HG03139 (cell line): ENCODE results near the gene IL1RAPL2.

Source experiments
- ATAC-seq: cut with Tn5 transposase; IDR thresholded peaks from one replicate; pipeline ENCODE4 v1.9.1; 2021; ENCODE audit not compliant: unreplicated experiment

The IL1RAPL2 gene

DNA sequence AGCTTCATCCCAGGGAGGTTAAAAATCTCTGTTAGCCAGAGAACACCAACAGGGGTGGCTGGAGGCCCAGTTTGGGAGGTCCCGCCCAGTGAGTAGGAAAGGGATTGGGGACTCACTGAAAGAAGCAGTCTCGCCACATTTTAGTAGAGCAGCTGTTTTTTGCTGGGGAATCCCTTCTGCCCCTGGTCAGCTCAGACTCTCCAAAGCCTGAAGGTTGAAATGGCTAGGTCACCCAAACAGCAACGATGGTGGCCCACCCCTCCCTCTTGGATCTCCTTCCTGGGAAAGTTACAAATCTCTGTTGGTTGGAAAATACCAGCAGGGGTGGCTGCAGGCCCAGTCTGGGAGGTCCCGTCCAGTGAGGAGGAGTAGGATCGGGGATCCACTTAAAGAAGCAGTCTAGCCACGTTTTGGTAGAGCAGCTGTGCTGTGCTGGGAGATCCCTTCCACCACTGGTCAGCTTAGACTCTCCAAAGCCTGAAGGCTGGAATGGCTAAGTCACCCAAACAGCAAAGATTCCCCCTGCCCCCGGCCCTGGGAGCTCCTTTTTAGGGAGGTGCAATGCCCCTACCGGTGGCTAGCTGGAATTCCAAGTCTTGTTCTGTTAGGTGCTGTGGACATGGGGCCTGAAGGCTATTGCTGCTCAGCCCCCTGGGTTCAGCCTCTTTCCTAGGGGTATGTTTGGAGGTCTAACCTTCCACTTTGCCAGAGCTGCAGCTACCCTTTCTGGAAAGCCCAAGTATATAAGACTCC, 694.5 kb downstream of the IL1RAPL2 start:
- ATAC-seq = no peak

DNA sequence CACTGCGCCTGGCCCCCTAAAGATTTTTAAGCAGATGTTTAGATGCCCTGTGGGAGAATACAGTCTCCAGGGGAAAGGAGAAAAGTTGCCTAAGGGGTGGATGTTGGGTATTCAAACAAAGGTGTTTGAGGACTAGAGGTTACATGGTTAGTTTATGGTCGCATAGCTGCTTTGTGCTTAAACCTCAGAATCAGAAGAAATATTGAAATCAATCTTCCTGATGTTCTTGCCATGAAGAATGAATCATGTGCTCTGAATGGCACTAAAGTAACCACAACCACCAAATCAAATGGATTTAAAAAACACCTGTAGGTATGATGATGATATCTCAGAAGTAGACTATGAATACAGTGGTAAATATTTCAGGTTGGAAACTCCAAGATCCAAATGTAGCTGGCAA, 697.2 kb downstream of the IL1RAPL2 start:
- ATAC-seq = no peak

DNA sequence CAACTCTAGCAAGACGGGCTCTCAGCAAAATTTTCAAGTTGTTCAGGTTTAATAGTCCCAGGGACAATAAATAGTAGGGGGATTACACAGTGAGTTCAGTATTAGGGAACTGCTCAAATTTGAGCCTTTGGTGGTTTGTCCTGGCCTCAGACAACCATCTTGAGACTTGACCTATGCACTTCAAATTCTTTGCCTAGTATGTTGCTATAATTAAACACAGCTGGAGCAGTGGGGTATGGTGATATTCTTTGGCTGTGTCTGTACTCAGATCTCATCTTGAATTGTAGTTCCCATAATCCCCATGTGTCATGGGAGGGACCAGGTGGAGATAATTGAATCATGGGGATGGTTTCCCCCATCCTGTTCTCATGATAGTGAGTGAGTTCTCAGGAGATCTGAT, 697.8 kb downstream of the IL1RAPL2 start:
- ATAC-seq = no peak

DNA sequence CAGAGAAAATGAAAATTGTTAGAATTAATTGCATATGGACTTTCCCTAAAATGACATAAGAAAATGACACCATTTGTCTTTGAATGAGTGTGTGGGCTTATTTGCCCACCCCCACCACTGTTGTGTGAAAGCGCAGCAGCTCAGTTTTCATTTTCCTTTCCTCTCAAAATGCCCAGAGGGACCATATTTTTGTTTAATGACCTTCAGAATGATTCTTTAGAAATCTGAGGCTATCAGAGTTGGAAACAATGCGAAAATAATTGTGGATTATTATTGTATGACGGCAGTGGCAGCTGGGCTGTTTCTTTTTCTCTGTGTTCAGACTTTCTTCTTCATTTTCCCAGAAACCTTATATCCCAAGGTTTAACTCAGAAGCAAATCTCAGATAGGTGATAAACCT, 699.1 kb downstream of the IL1RAPL2 start:
- no peak for ATAC-seq

DNA sequence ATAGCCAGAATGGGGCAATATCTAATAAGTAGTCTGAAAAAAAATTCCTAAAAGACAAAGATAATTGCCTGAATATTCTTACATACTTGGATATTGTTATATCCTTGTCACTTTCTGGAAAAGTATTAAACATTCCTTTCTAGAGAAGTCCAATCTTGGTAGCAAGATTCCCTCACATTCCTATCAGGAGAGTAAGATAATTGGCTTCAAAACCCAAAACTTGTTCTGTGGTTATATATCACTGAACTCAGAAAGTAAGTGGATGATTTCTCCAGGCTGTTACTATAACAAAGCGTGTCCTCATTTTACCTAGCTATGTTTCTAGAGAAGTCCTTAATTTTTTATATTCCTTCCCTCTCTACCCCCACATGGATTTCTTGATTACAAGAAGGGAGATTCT, 700.5 kb downstream of the IL1RAPL2 start:
- ATAC-seq = no peak

DNA sequence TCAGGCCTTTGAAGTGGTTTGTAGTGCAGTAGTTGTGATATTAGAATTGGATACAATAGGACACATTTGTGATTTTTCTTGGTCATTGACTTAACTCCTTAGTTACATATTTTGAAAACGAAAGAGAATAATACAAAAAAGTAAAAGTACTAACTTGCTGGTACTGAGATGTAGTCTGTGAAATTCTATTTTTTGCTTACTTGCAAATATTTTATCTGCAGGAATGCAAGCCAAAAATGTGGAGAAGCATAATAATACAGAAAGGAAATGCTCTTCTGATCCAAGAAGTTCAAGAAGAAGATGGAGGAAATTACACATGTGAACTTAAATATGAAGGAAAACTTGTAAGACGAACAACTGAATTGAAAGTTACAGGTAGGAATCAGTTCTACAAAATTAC, 701.2 kb downstream of the IL1RAPL2 start:
- no peak for ATAC-seq

DNA sequence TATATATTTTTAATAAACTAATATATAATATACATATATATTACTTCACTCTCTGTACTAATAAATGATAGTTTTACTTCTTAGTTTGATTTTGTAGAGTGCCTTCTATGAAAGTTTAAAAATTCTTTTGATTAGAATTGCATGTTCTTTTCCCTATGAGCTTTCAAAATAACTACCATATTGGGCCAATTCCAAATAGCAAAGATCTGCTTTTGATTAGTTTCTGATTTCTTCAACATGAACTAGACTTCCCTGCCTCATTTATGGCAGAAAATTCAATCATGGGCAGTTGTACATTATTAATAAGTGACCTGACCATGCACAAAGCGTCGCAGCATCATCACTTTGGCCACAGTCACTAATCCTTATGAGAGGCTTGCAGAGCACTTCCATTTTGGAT, 703.4 kb downstream of the IL1RAPL2 start:
- no peak for ATAC-seq

DNA sequence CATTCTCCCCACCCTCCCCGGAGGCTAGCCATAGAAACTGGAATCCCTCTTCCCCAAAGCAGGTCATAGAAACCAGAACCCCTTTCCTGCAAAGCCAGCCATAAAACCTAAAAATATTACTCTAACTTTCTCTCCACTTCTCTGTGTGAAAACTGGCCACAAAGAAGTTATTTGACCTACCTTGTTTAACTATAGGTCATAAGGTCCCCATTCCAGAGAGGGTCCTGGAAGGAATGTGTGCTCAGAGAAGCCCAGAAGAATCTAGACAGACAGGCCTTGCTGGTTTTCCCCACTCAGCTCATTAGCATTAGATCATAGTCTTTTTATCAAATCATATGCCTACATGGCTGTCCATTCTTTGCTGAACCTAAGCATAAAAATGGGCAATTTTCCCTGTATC, 707.3 kb downstream of the IL1RAPL2 start:
- no peak for ATAC-seq

DNA sequence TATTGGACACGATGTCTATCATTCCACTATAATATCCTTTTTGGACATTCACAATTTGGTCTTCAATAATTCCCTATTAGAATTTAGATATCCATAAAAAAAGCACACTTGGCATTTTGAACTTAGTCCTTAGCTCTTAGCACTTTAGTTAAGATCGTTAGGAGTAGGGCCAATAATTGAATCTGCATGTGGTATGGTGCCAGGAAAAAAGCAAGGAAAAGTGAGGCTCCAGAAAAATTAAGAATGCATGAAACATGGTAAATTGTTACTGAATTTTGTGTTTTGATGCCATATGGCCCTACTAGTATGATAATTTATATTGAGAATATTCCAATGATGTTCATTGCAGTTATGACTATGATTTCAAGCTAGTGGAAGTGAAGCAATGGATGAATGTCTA, 708.1 kb downstream of the IL1RAPL2 start:
- no peak for ATAC-seq

DNA sequence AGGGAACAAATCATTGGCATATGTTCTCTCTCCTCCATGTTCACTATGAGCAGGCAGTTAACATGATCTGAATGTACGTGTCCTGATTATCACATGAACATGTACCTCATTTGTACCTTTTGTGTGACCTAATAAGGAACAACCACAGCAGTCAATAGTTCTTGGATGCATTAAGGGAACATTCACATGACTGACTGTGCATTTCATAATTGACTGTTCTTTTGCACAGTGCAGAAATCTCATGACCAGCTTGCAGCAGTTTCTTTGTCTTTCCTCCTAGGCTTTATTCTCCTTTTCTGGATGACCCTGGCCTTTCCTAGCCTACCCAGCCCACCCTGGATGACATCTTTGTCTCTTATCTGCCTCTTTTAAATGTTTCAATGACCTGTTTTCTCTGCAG, 711.1 kb downstream of the IL1RAPL2 start:
- no peak for ATAC-seq

DNA sequence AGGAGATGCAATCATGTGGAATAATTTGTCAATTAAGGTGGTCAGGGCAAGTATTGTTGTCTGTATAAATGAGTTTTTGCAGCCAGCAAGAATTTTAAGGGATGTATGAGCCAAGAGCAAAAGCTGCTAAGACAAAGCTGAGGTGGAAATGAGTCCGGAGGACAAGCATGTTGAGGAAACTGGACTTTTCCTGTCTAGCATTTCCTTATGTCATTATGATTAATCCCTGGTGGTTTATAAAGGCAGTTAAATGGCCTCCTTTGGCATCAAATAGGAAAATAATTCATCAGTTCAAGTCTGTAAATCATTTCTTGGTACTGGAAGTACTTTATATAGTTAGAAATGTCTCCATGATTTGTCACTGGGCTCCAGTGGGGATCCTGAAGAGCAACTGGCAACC, 716.1 kb downstream of the IL1RAPL2 start:
- no peak for ATAC-seq

DNA sequence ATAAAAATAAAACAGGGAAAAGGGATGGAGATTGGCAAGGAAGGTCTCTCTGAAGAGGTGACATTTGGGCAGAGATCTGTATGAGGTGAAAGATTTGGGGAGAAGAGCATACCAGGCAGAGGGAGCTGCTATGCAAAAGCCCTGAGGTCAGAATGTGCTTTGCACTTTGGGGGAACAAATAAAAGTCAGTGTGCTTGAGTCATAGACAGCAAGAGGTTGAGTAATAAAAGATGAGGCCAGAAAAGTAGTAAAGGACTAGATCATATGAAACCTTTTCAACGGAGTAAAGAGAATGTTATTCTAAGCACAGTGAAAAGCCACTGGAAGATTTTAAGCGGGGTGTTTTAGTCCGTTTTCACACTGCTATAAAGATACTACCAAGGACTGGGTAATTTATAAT, 731.0 kb downstream of the IL1RAPL2 start:
- no peak for ATAC-seq

DNA sequence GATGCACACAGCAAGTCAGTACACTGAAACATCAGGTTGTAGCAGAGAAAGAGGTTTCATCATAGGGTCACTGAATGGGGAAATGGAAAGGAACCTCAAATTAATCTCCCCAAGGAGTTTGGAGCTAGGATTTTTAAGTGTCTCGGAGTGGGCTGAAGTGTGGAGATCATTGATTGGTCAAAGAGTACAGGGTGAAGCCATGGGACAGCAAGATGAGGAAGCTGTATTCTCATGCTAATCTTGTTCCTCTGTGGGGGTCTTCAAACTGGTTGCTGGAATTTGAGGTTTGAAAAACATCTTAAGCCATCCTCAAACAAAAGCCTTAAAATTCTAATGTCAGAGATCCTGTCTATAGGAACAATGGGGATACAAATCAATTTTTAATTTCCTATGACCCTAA, 733.3 kb downstream of the IL1RAPL2 start:
- no peak for ATAC-seq

DNA sequence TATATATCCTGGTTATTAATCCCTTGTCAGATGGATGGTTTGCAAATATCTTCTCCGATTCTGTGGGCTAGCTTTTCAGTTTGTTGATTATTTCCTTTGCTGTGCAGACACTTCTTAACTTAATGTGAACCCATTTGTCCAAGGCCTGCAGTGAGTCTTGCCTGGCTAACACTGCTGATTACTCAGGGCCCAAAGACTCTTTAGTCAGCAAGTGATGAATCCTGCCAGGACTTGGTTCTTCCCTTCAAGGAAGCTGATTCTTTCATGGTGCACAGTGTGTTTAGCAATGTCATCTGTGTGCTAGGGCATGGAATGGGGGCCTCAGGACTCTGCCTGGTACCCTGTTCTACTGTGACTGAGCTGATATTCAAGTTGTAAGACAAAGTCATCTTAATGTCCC, 736.2 kb downstream of the IL1RAPL2 start:
- ATAC-seq = no peak

DNA sequence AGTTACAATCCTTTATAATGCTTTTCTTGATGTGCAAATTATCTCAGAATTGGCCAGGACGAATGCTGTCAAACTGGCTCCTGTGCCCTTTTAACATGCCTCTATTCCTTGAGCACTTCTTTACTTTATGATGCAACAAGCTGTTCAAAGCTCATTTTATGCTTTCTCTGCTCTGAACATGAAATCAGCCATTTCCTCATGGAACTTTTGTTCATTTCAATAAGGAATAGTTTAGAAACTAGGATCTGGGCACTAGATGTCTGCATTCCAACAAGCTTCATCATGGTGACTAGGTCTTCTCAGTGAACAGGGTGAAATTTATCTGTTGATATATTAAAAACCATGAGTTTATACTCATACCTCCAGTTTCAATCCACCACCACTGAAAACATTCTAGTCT, 741.8 kb downstream of the IL1RAPL2 start:
- no peak for ATAC-seq

DNA sequence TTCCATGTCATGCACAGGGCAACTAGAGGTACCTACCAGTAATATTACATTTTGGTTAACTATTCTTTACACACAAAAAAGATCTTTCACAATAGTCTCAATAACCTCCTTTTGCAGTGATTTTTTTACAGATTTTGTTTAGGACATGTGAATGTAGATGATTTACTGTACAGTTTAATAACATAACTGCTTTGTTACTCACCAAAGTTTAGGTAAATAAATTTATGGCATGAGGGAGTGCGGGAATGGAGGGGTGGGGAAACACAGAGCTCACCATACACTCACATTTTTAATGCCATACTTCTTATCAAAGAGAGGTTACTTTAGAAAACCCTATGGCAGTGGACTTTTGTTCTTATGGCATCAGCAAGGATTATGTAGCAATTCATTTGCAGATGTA, 747.6 kb downstream of the IL1RAPL2 start:
- ATAC-seq = no peak

DNA sequence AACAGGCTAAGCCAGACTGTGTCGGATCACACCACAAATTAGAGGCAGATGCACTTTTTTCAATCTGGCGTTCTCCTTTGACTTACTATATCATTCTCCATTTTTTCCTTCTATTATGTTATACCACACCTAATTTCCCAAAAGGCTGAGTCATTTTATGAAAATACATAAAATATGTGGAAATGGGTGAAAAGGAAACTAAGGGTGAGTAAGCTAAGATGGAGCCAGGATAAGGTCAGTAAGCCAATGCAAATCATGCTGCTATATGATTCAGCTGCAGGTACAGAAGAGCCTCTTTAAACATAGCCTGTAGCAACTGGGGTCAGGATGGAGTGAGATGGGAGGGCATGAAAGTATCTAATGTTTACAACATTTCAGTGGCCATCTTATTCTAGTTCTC, 748.5 kb downstream of the IL1RAPL2 start:
- no peak for ATAC-seq

DNA sequence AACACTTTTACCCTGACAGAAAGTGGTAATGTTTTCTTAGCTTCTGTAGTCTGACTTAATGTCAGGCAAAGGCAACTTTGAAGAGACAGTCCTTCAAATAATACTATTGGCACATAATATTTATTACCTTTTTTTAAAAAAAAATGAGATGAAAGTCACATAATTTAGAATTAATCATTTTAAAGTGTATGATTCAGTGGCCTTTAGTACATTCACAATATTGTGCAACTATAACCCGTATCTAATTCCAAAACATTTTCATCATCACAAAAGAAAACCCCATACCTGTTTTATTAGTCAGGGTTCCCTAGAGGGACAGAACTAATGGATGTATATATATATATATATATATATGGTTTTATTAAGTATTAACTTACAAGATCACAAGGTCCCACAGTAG, 749.2 kb downstream of the IL1RAPL2 start:
- ATAC-seq = no peak

DNA sequence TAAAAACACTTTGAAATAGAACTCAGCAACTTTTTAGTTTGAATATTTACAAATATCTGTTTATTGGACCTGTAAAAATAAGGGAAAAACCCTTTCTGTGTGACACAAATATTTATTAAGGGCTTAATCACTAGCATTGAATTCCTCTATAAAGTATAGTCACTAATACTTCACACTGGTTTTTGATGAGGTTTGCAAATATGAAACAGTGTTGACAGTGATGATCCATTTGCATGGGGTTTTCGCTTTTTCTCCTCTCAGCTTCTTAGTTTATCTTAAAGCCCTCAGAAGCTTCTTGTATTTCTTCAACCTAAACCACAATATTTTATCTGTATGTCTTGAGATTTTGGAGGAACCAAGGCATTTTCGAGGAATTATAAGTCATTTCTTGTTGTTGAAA, 751.1 kb downstream of the IL1RAPL2 start:
- ATAC-seq = no peak

DNA sequence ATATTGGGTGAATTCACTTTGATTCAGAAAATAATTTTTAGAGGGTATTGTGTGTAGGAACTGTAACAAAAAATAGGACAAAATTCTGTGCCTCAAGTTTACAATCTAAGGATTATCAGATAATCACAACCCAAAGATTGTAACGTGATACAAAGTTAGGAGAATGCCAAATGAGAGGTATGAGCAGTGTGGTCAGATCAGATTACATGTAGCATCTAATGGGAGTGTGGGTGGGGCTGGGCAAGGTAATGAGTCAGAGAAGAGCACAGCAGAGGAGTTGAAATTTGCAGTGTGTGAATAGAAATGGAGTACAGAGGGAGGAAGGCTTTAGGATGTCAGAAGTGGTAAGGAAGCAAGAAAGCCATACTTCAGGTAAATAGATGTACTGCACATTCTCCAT, 757.9 kb downstream of the IL1RAPL2 start:
- ATAC-seq = no peak

DNA sequence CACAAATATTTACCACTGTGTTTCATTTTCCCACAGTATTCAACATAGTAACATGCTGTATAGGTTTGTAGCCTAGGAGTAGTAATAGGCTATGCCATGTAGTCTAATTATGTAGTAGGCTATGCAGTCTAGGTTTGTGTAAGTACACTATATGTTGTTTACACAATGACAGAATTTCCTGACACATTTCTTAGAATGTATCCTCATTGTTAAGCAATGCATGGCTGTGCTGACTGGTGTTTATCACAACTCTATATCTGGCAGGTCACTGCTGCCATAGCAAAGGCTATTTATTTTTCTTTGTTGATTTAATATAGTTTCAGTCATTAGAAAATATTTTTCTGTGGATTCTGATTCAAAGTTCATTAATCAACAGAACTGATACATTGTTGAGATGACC, 762.8 kb downstream of the IL1RAPL2 start:
- ATAC-seq = no peak

DNA sequence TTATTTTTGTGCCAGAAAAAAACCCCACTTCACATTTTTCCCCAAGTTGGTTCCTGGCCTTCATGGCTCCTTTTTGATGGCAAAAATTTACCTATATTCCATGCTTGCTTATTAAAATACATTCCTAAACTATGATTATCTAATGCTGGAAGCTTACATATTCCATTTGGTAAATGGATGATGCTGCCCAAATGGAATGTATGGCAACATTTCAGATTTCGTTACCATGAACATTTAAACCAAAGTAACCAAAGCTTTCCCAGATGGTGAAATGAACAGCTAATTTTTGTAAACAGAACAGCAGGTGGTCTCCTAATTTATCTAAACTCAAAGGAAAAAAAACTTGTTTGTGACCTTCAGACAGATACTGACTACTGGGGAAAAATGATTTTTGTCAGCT, 765.2 kb downstream of the IL1RAPL2 start:
- ATAC-seq = no peak

DNA sequence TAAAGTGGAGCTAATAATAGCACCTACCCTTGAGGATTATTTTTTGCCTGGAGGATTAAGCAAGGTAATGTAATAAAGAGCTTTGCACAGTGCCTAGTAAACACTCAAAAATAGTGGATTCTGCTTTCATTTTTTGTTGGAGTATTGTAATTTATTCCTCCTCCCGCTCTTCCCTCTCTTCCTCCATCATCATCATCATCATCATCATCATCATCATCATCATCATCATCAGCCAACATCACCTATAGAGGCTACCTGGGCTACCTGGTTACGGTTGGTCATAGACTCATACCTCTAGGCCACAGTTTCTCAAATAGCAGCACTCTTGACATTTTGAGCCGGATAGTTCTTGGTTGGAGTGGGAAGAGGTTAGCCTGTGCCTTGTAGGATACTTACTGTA, 781.4 kb downstream of the IL1RAPL2 start:
- ATAC-seq = no peak
